HCT116 (cell line): ENCODE measurements around the gene SNAPC2. TPM values are rescaled to one million over a fixed set of nuclear protein-coding genes. Genes with fewer than 3 reads are reported as not detected.

ENCODE experiments used
- ATAC-seq: fragments of 200-7000 bp; cut with Tn5 transposase; 2 replicates; pipeline ENCODE4 v1.9.1; 2020; ENCODE audit warnings: mild to moderate bottlenecking, moderate library complexity
- BruUV-seq: library from RNA; stranded (reverse); fragments of 400-500 nt; replicated peaks from 2 replicates; lab custom pipeline; 2021; lab: Mats Ljungman, UMichigan
- CTCF ChIA-PET: fragments of 300-600 bp; sonication (Branson Sonifier 250); formaldehyde crosslinking; loops from one replicate; lab custom pipeline; 2021; ENCODE audit warnings: antibody characterized with exemption; lab: Charles Lee
- POLR2A ChIA-PET: fragments of 300-600, 350-600 bp; sonication (Branson Sonifier 250); formaldehyde crosslinking; loops from one replicate; lab custom pipeline; 2021; ENCODE audit warnings: antibody characterized with exemption; lab: Charles Lee
- RAD21 ChIA-PET, 2 experiments: fragments of 300-600 bp; sonication (Branson Sonifier 250); formaldehyde crosslinking; loops; one replicate each; lab custom pipeline; 2023; ENCODE audit warnings: low total read pairs in 2 of 2; ENCODE audit not compliant: uncharacterized antibody in 2 of 2, unreplicated experiment in 2 of 2, low non-redundant PET in 1 of 2; lab: Charles Lee
- DNase-seq: peaks from one replicate; pipeline ENCODE4 v3.0.0-alpha.2; 2010; ENCODE audit warnings: low read depth, low spot score
- H2AFZ ChIP-seq: fragments of 200-600 bp; shearing (Covaris generic), sonication (generic); 2 replicates; pipeline ENCODE4 v1.6.1; 2017; ENCODE audit warnings: low read depth, mixed run types, mixed read lengths, antibody characterized with exemption, low read length; ENCODE audit not compliant: poor library complexity, severe bottlenecking
- H3K27ac ChIP-seq: 2 replicates; pipeline ENCODE4 v1.5.1; 2012; ENCODE audit warnings: low read depth, low read length
- H3K27me3 ChIP-seq: fragments of 200-600 bp; sonication (generic); 2 replicates; pipeline ENCODE4 v1.6.1; 2016; ENCODE audit warnings: mixed run types, low read length, mixed read lengths; ENCODE audit not compliant: insufficient read depth
- H3K36me3 ChIP-seq, 2 experiments: fragments of 200-500 bp in 1 of 2; fragments of 200-600 bp in 1 of 2; sonication (Bioruptor generic) in 1 of 2; sonication (generic) in 1 of 2; 2 replicates each; pipeline versions ENCODE4 v1.5.1 to v1.6.1; 2014 to 2016; ENCODE audit warnings: low read length in 2 of 2, inconsistent platforms in 1 of 2, mixed read lengths in 1 of 2, mixed run types in 1 of 2; ENCODE audit not compliant: insufficient read depth in 2 of 2, control insufficient read depth in 1 of 2
- H3K4me1 ChIP-seq, 2 experiments: fragments of 200-600 bp in 1 of 2; sonication (generic) in 1 of 2; 2 replicates each; pipeline versions ENCODE4 v1.5.1 to v1.6.1; 2012 to 2017; ENCODE audit warnings: low read length in 2 of 2, inconsistent platforms in 1 of 2, mild to moderate bottlenecking in 1 of 2, mixed read lengths in 1 of 2, mixed run types in 1 of 2, moderate library complexity in 1 of 2; ENCODE audit not compliant: insufficient read depth in 2 of 2, control insufficient read depth in 1 of 2
- H3K4me2 ChIP-seq: fragments of 200-600 bp; sonication (generic); 2 replicates; pipeline ENCODE4 v1.6.1; 2017; ENCODE audit warnings: mixed run types, low read length, mixed read lengths
- H3K4me3 ChIP-seq, 2 experiments: fragments of 200-600 bp in 1 of 2; sonication (generic) in 1 of 2; replicated peaks in 1 of 2; 2 replicates each; pipeline ENCODE4 v1.5.1; 2011 to 2016; ENCODE audit warnings: low read length in 2 of 2, control low read depth in 1 of 2, low read depth in 1 of 2, mild to moderate bottlenecking in 1 of 2, mixed read lengths in 1 of 2, mixed run types in 1 of 2
- H3K79me2 ChIP-seq: fragments of 200-600 bp; sonication (generic); 2 replicates; pipeline ENCODE4 v1.6.1; 2017; ENCODE audit warnings: mild to moderate bottlenecking, mixed run types, low read length, moderate library complexity, mixed read lengths; ENCODE audit not compliant: insufficient read depth
- H3K9ac ChIP-seq: fragments of 200-600 bp; sonication (generic); 2 replicates; pipeline ENCODE4 v1.6.1; 2016; ENCODE audit warnings: low read length, mixed read lengths
- H3K9me2 ChIP-seq: fragments of 200-600 bp; sonication (generic), shearing (Covaris generic); 2 replicates; pipeline ENCODE4 v1.6.1; 2017; ENCODE audit warnings: mixed run types, mild to moderate bottlenecking, moderate library complexity; ENCODE audit not compliant: insufficient read depth
- H3K9me3 ChIP-seq, 2 experiments: fragments of 200-500 bp in 1 of 2; fragments of 200-600 bp in 1 of 2; sonication (Bioruptor generic) in 1 of 2; sonication (generic) in 1 of 2; 2 replicates each; pipeline ENCODE4 v1.6.1; 2014 to 2017; ENCODE audit warnings: low read length in 2 of 2, mixed read lengths in 2 of 2, inconsistent platforms in 1 of 2, low read depth in 1 of 2, mild to moderate bottlenecking in 1 of 2, mixed run types in 1 of 2, moderate library complexity in 1 of 2; ENCODE audit not compliant: control insufficient read depth in 1 of 2, insufficient read depth in 1 of 2
- H4K20me1 ChIP-seq: fragments of 200-600 bp; sonication (generic), shearing (Covaris generic); 2 replicates; pipeline ENCODE4 v1.6.1; 2017; ENCODE audit warnings: mixed run types, mild to moderate bottlenecking, moderate library complexity; ENCODE audit not compliant: insufficient read depth
- ATF3 ChIP-seq: IDR thresholded peaks from 2 replicates; pipeline ENCODE4 v1.6.1; 2012
- CBX3 ChIP-seq: IDR thresholded peaks from 2 replicates; pipeline ENCODE4 v1.6.1; 2012; ENCODE audit warnings: low read depth
- CTCF ChIP-seq, 3 experiments: fragments of 200-600 bp in 1 of 3; sonication (generic) in 1 of 3; IDR thresholded peaks in 2 of 3; conservative IDR thresholded peaks in 1 of 3; 2 replicates each; pipeline ENCODE4 v1.5.1; 2012 to 2017; ENCODE audit warnings: low read depth in 2 of 3, low read length in 2 of 3, antibody characterized with exemption in 1 of 3, borderline replicate concordance in 1 of 3, control low read depth in 1 of 3, mild to moderate bottlenecking in 1 of 3, mixed read lengths in 1 of 3, mixed run types in 1 of 3, moderate library complexity in 1 of 3; ENCODE audit not compliant: insufficient read depth in 1 of 3
- POLR2A ChIP-seq: IDR thresholded peaks from 2 replicates; pipeline ENCODE4 v1.7.0; 2011; ENCODE audit warnings: borderline replicate concordance; ENCODE audit not compliant: insufficient read depth, insufficient read length; ENCODE audit errors: extremely low read depth
- POLR2AphosphoS5 ChIP-seq: IDR thresholded peaks from 2 replicates; pipeline ENCODE4 v1.6.1; 2011; ENCODE audit warnings: mild to moderate bottlenecking, low read depth, low read length, moderate library complexity
- RAD21 ChIP-seq: IDR thresholded peaks from 2 replicates; pipeline ENCODE4 v1.6.1; 2012; ENCODE audit warnings: low read depth, mild to moderate bottlenecking
- SIN3A ChIP-seq: IDR thresholded peaks from 2 replicates; pipeline ENCODE4 v1.6.1; 2012; ENCODE audit warnings: low read depth
- TCF7L2 ChIP-seq: IDR thresholded peaks from 2 replicates; pipeline ENCODE4 v1.7.0; 2011; ENCODE audit warnings: borderline replicate concordance, inconsistent platforms; ENCODE audit not compliant: insufficient read depth, insufficient read length; ENCODE audit errors: extremely low read depth
- ZFX ChIP-seq: fragments of 450-650 bp; IDR thresholded peaks from 2 replicates; pipeline ENCODE4 v1.6.1; 2017
- intact Hi-C: fragments of 100-400 bp; cut with micrococcal nuclease; formaldehyde crosslinking; loops from 2 replicates; pipeline ENCODE4 v1.10.0; 2022
- total RNA-seq: library from RNA; stranded (reverse); gene quantifications from one replicate; pipeline ENCODE4 v1.2.1, GENCODE V29; 2021; ENCODE audit not compliant: unreplicated experiment

The SNAPC2 gene
- total RNA-seq, 1 experiment from 2014 or later, result 42.9 TPM

- no peak overlapping the region for H2AFZ ChIP-seq
- no peaks in the 10 kb centered on the region for H3K27me3 ChIP-seq
- no peak overlapping the region for H3K4me3 ChIP-seq
- ATAC-seq (peak; percentile 87), DNase-seq (peak; percentile 8)
- ChIA-PET RAD21 (no interaction called here), CTCF (interaction anchor here (0.5 to 1.5 kb wide), 7 partner anchors 10 to 872 kb away, joined by 3 to 6 read pairs (median 4); partner anchors contain the start of gene TIMM44), POLR2A (interaction anchor here (0.8 kb wide), 1 partner anchor 27 kb away, joined by 4 read pairs; the partner anchor contains the start of gene TIMM44)
- no peaks in the 10 kb centered on the region for H3K4me1 ChIP-seq
- no peaks in the 10 kb centered on the region for H3K9me2 ChIP-seq
- no peaks in the 10 kb centered on the region for H4K20me1 ChIP-seq
- H3K9ac ChIP-seq, result no peak overlapping the region
- H3K4me2 ChIP-seq, result no peak overlapping the region
- H3K27ac ChIP-seq, result no peak overlapping the region
- peaks cover 28% of the 10 kb centered on the region; the same call in 1 of the 2 replicates for H3K79me2 ChIP-seq
- intact Hi-C loops, result loop anchor here (1.0 kb wide), 1 partner anchor 282 kb away; no protein-coding TSS in a partner anchor
- BruUV-seq, result no TSS peak
- H3K9me3 ChIP-seq, result no peaks in the 10 kb centered on the region
- TF ChIP-seq SIN3A (no peak), ATF3 (no peak), RAD21 (peak; percentile 75), CBX3 (no peak), POLR2A (no peak), TCF7L2 (no peak), POLR2AphosphoS5 (no peak), CTCF (IDR thresholded peaks at IDR 0.05 in 2 of 3, conservative IDR thresholded peaks at IDR 0.05 in 1 of 3; ENCODE audit: borderline replicate concordance in 1 of 3, insufficient read depth in 1 of 3, low read depth in 2 of 3, low read length in 2 of 3) (peak; percentile 57 to 92 (median 81); a peak in 5 of 6 replicates), ZFX (no peak)
- H3K36me3 ChIP-seq, result peaks cover 47 to 53% of the 10 kb centered on the region in 2 experiments; a peak in 3 of 4 replicates
These were observed 50.7 kb downstream of the SNAPC2 start for GRCh38 chr19:7970716-7971448.
